Measurements from ENCODE around the gene GNB4.

DNA sequence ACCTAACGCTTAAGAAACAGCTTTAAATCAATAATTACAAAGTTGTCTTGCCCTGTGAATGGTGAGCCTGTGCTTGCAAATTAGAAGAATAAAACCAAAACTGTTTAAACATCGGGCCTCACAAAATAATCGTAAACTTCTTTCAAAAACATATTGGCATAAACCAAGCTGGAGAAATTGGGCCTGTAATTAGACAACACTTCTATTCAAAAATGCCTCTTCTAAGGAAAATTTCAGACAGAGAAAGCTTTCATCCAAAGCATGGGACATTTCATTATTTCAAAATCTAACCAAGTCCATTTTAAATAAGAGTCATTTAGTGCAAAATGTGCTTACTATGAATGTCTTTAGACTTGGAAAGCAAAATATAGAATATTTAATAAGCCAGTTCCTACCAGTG lies 35.5 kb upstream of the GNB4 start:
- no peak for TF ChIP-seq ZNF138 (CRISPR knock-in tag; conservative IDR thresholded peaks at IDR 0.05)
- TF ChIP-seq, protein P1, sequence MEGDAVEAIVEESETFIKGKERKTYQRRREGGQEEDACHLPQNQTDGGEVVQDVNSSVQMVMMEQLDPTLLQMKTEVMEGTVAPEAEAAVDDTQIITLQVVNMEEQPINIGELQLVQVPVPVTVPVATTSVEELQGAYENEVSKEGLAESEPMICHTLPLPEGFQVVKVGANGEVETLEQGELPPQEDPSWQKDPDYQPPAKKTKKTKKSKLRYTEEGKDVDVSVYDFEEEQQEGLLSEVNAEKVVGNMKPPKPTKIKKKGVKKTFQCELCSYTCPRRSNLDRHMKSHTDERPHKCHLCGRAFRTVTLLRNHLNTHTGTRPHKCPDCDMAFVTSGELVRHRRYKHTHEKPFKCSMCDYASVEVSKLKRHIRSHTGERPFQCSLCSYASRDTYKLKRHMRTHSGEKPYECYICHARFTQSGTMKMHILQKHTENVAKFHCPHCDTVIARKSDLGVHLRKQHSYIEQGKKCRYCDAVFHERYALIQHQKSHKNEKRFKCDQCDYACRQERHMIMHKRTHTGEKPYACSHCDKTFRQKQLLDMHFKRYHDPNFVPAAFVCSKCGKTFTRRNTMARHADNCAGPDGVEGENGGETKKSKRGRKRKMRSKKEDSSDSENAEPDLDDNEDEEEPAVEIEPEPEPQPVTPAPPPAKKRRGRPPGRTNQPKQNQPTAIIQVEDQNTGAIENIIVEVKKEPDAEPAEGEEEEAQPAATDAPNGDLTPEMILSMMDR (IDR thresholded peaks at IDR 0.05), result no peak
- TF ChIP-seq, protein P2, sequence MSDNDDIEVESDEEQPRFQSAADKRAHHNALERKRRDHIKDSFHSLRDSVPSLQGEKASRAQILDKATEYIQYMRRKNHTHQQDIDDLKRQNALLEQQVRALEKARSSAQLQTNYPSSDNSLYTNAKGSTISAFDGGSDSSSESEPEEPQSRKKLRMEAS (CRISPR knock-in tag; IDR thresholded peaks at IDR 0.05), result no peak
- TF ChIP-seq NFYB (CRISPR knock-in tag; conservative IDR thresholded peaks at IDR 0.05; ENCODE audit: low read depth), result no peak
- no peak for TF ChIP-seq CREB1 (CRISPR knock-in tag; IDR thresholded peaks at IDR 0.05)
- TF ChIP-seq, protein P3, sequence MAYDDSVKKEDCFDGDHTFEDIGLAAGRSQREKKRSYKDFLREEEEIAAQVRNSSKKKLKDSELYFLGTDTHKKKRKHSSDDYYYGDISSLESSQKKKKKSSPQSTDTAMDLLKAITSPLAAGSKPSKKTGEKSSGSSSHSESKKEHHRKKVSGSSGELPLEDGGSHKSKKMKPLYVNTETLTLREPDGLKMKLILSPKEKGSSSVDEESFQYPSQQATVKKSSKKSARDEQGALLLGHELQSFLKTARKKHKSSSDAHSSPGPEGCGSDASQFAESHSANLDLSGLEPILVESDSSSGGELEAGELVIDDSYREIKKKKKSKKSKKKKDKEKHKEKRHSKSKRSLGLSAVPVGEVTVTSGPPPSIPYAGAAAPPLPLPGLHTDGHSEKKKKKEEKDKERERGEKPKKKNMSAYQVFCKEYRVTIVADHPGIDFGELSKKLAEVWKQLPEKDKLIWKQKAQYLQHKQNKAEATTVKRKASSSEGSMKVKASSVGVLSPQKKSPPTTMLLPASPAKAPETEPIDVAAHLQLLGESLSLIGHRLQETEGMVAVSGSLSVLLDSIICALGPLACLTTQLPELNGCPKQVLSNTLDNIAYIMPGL (CRISPR knock-in tag; IDR thresholded peaks at IDR 0.05), result no peak
- TF ChIP-seq, protein P4, sequence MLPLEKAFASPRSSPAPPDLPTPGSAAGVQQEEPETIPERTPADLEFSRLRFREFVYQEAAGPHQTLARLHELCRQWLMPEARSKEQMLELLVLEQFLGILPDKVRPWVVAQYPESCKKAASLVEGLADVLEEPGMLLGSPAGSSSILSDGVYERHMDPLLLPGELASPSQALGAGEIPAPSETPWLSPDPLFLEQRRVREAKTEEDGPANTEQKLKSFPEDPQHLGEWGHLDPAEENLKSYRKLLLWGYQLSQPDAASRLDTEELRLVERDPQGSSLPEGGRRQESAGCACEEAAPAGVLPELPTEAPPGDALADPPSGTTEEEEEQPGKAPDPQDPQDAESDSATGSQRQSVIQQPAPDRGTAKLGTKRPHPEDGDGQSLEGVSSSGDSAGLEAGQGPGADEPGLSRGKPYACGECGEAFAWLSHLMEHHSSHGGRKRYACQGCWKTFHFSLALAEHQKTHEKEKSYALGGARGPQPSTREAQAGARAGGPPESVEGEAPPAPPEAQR (CRISPR knock-in tag; IDR thresholded peaks at IDR 0.05), result no peak
